K562 (cell line): ENCODE measurements around the gene TRIM4.

Experiments
- BACH1 ChIP-seq: fragments of 200-800 bp; sonication (Bioruptor generic); IDR thresholded peaks from 2 replicates; pipeline ENCODE4 v1.6.1; 2016; ENCODE audit warnings: missing genetic modification characterization, missing compliant biosample characterization
- CTCF ChIP-seq, 3 experiments: IDR thresholded peaks in 2 of 3; conservative IDR thresholded peaks in 1 of 3; 2 replicates each; pipeline ENCODE4 v1.5.1; 2011 to 2012; ENCODE audit warnings: low read length in 3 of 3, mild to moderate bottlenecking in 3 of 3, control low read depth in 2 of 3, improper control_type of control experiment in 1 of 3, inconsistent platforms in 1 of 3, low read depth in 1 of 3, mixed read lengths in 1 of 3, moderate library complexity in 1 of 3; ENCODE audit not compliant: insufficient read depth in 2 of 3
- EZH2 ChIP-seq: IDR thresholded peaks from 2 replicates; pipeline ENCODE4 v1.6.1; 2012; ENCODE audit warnings: low read depth, mild to moderate bottlenecking, inconsistent platforms, low read length, borderline replicate concordance
- FOSL1 ChIP-seq: fragments of 200-800 bp; sonication (Bioruptor generic); conservative IDR thresholded peaks from 2 replicates; pipeline ENCODE4 v1.6.1; 2016; ENCODE audit warnings: missing genetic modification characterization, missing compliant biosample characterization
- HNRNPK ChIP-seq: fragments of 200-400 bp; formaldehyde crosslinking; IDR thresholded peaks from one replicate; pipeline ENCODE4 v1.6.1; 2018; ENCODE audit warnings: mild to moderate bottlenecking, low read depth, low read length; ENCODE audit not compliant: poor library complexity, severe bottlenecking
- NFE2 ChIP-seq: IDR thresholded peaks from 2 replicates; pipeline ENCODE4 v1.6.1; 2014; ENCODE audit warnings: antibody characterized with exemption, low read depth
- NFRKB ChIP-seq: fragments of 450-650 bp; IDR thresholded peaks from 2 replicates; pipeline ENCODE4 v1.6.1; 2016; ENCODE audit warnings: low read depth
- SMARCC2 ChIP-seq: fragments of 450-650 bp; IDR thresholded peaks from 2 replicates; pipeline ENCODE4 v1.6.1; 2017; ENCODE audit warnings: antibody characterized with exemption, moderate library complexity, mild to moderate bottlenecking, low read depth
- SNAPC5 ChIP-seq: fragments of 250-450 bp; sonication (Bioruptor Pico); IDR thresholded peaks from 2 replicates; pipeline ENCODE4 v1.8.0; 2021; ENCODE audit warnings: moderate library complexity, mild to moderate bottlenecking, inconsistent platforms
- TEAD1 ChIP-seq, 2 experiments: fragments of 450-650 bp in 1 of 2; sonication (generic) in 1 of 2; formaldehyde crosslinking; IDR thresholded peaks; 2 replicates each; pipeline versions ENCODE4 v1.4.0 to v1.8.0; 2020 to 2022; ENCODE audit warnings: mild to moderate bottlenecking in 2 of 2, missing genetic modification reagents in 1 of 2
- TOE1 ChIP-seq, 2 experiments: fragments of 450-650 bp in 1 of 2; sonication (generic) in 1 of 2; formaldehyde crosslinking in 1 of 2; IDR thresholded peaks; 2 replicates each; pipeline versions ENCODE4 v1.7.1 to v1.8.0; 2016 to 2022; ENCODE audit warnings: borderline replicate concordance in 2 of 2, mild to moderate bottlenecking in 2 of 2, antibody characterized with exemption in 1 of 2, inconsistent platforms in 1 of 2, low read depth in 1 of 2, missing genetic modification reagents in 1 of 2, moderate library complexity in 1 of 2

GRCh38 chr7:99881370-99881769, 38.0 kb downstream of the TRIM4 start:
- TF ChIP-seq NFRKB (no peak), CTCF (IDR thresholded peaks at IDR 0.05 in 2 of 3, conservative IDR thresholded peaks at IDR 0.05 in 1 of 3; ENCODE audit: insufficient read depth in 2 of 3, low read depth in 1 of 3, low read length in 3 of 3) (no peak), NFE2 (no peak), EZH2 (no peak), SNAPC5 (CRISPR knock-in tag) (no peak), BACH1 (tag) (no peak), SMARCC2 (0 out of 2 replicates have a peak, but pooled peaks have one; percentile 31), TOE1 (IDR thresholded peaks at IDR 0.05; ENCODE audit: borderline replicate concordance) (no peak), TOE1 (CRISPR knock-in tag; IDR thresholded peaks at IDR 0.05; ENCODE audit: borderline replicate concordance, low read depth) (no peak), HNRNPK (no peak), FOSL1 (tag) (no peak), TEAD1 (CRISPR knock-in tag; IDR thresholded peaks at IDR 0.05) (peak in 1 of 2 experiments; percentile 81; a peak in 2 of 4 replicates)
